Smooth muscle cell (in vitro differentiated cells): ENCODE results near the gene CAMTA1. TPM values are rescaled to one million over a fixed set of nuclear protein-coding genes. Genes with fewer than 3 reads are reported as not detected.

Experiments used
- DNase-seq: peaks from one replicate; lab custom pipeline; 2025; ENCODE audit not compliant: unreplicated experiment; lab: John Stamatoyannopoulos, UW
- H2AFZ ChIP-seq: fragments of 200-600 bp; sonication (generic); 2 replicates; pipeline ENCODE4 v1.6.0; 2016; ENCODE audit warnings: antibody characterized with exemption, low read depth, mild to moderate bottlenecking
- H3F3A ChIP-seq: fragments of 200-600 bp; sonication (generic); 2 replicates; pipeline ENCODE4 v1.6.0; 2017; ENCODE audit warnings: antibody characterized with exemption, low read depth
- H3K27ac ChIP-seq: fragments of 200-600 bp; sonication (generic); 2 replicates; pipeline ENCODE4 v1.5.1; 2016; ENCODE audit warnings: low read depth, mild to moderate bottlenecking
- H3K27me3 ChIP-seq: fragments of 200-600 bp; sonication (generic); 2 replicates; pipeline ENCODE4 v1.6.1; 2016; ENCODE audit warnings: low read depth, mild to moderate bottlenecking
- H3K36me3 ChIP-seq: fragments of 200-600 bp; sonication (generic); 2 replicates; pipeline ENCODE4 v1.5.1; 2016; ENCODE audit warnings: low read depth
- H3K4me1 ChIP-seq: fragments of 200-600 bp; sonication (generic); 2 replicates; pipeline ENCODE4 v1.5.1; 2016; ENCODE audit warnings: low read depth
- H3K4me2 ChIP-seq: fragments of 200-600 bp; sonication (generic); 2 replicates; pipeline ENCODE4 v1.6.0; 2016; ENCODE audit warnings: mild to moderate bottlenecking
- H3K4me3 ChIP-seq: fragments of 200-600 bp; sonication (generic); 2 replicates; pipeline ENCODE4 v1.5.1; 2016; ENCODE audit warnings: mild to moderate bottlenecking
- H3K79me2 ChIP-seq: fragments of 200-600 bp; sonication (generic); 2 replicates; pipeline ENCODE4 v1.6.0; 2016; ENCODE audit warnings: low read depth, mild to moderate bottlenecking
- H3K9ac ChIP-seq: fragments of 200-600 bp; sonication (generic); 2 replicates; pipeline ENCODE4 v1.6.0; 2016; ENCODE audit warnings: low read depth
- H3K9me3 ChIP-seq: fragments of 200-600 bp; sonication (generic); replicated peaks from 2 replicates; pipeline ENCODE4 v1.5.1; 2016; ENCODE audit warnings: low read depth
- H4K20me1 ChIP-seq: fragments of 200-600 bp; sonication (generic); 2 replicates; pipeline ENCODE4 v1.6.0; 2016; ENCODE audit warnings: low read depth
- WGBS: methylation state at CpG from one replicate; pipeline ENCODE4 v1.1.7; 2016; ENCODE audit warnings: low lambda C conversion rate; 5-methylcytosine and 5-hydroxymethylcytosine counted together
- polyA plus RNA-seq: library from polyadenylated mRNA; unstranded; fragments of >200 nt; fragmentation: Nextera tagmentation; extraction: Ambion mirVana; gene quantifications from 2 replicates; pipeline ENCODE4 v1.2.1, GENCODE V29; 2016
- total RNA-seq: library from RNA; depleted of rRNA; stranded (reverse); fragments of >200 nt; gene quantifications from 2 replicates; pipeline ENCODE4 v1.2.3, GENCODE V29; 2014
- TF ChIP-seq, protein P1 (sequence below): fragments of 200-600 bp; sonication (generic); IDR thresholded peaks from 2 replicates; pipeline ENCODE4 v1.5.1; 2017; ENCODE audit warnings: borderline replicate concordance, mild to moderate bottlenecking, antibody characterized with exemption; ENCODE audit not compliant: insufficient read depth, poor library complexity, severe bottlenecking

The CAMTA1 gene
- total and polyA plus RNA-seq, 2 experiments from 2014 or later = 139 to 145 TPM

- H3K4me3 ChIP-seq = no peak overlapping the region
- WGBS = 76% methylated on average over 5 of the region's 5 CpGs
These were observed 503.7 kb downstream of the CAMTA1 start for GRCh38 chr1:7288992-7289391.

GRCh38 chr1:7289694-7290093, 504.4 kb downstream of the CAMTA1 start:
- H3K9ac ChIP-seq = no peak overlapping the region
- H3K4me3 ChIP-seq = no peak overlapping the region
- H4K20me1 ChIP-seq = no peaks in the 10 kb centered on the region
- no peak overlapping the region for H3K4me2 ChIP-seq
- TF ChIP-seq, protein P1, sequence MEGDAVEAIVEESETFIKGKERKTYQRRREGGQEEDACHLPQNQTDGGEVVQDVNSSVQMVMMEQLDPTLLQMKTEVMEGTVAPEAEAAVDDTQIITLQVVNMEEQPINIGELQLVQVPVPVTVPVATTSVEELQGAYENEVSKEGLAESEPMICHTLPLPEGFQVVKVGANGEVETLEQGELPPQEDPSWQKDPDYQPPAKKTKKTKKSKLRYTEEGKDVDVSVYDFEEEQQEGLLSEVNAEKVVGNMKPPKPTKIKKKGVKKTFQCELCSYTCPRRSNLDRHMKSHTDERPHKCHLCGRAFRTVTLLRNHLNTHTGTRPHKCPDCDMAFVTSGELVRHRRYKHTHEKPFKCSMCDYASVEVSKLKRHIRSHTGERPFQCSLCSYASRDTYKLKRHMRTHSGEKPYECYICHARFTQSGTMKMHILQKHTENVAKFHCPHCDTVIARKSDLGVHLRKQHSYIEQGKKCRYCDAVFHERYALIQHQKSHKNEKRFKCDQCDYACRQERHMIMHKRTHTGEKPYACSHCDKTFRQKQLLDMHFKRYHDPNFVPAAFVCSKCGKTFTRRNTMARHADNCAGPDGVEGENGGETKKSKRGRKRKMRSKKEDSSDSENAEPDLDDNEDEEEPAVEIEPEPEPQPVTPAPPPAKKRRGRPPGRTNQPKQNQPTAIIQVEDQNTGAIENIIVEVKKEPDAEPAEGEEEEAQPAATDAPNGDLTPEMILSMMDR = no peak
- no peak for DNase-seq
- H3K79me2 ChIP-seq = no peaks in the 10 kb centered on the region
- no peaks in the 10 kb centered on the region for H3K4me1 ChIP-seq
- H3F3A ChIP-seq = no peaks in the 10 kb centered on the region
- H3K27me3 ChIP-seq = no peaks in the 10 kb centered on the region
- H3K27ac ChIP-seq = no peak overlapping the region
- 96% methylated on average over 2 of the region's 2 CpGs for WGBS
- H3K36me3 ChIP-seq = no peaks in the 10 kb centered on the region
- no peak overlapping the region for H2AFZ ChIP-seq
- H3K9me3 ChIP-seq = no peaks in the 10 kb centered on the region

More at GRCh38 chr1:7288992-7289391, 503.7 kb downstream of the CAMTA1 start:
- H2AFZ ChIP-seq = no peak overlapping the region
- no peak overlapping the region for H3K9ac ChIP-seq
- H3F3A ChIP-seq = no peaks in the 10 kb centered on the region
- no peaks in the 10 kb centered on the region for H3K27me3 ChIP-seq
- H3K36me3 ChIP-seq = no peaks in the 10 kb centered on the region
- H3K4me1 ChIP-seq = no peaks in the 10 kb centered on the region
- H3K4me2 ChIP-seq = no peak overlapping the region
- no peaks in the 10 kb centered on the region for H4K20me1 ChIP-seq
- H3K79me2 ChIP-seq = no peaks in the 10 kb centered on the region
- TF ChIP-seq, protein P1 = no peak
- no peak overlapping the region for H3K27ac ChIP-seq
- H3K9me3 ChIP-seq = no peaks in the 10 kb centered on the region
- DNase-seq = no peak

DNA sequence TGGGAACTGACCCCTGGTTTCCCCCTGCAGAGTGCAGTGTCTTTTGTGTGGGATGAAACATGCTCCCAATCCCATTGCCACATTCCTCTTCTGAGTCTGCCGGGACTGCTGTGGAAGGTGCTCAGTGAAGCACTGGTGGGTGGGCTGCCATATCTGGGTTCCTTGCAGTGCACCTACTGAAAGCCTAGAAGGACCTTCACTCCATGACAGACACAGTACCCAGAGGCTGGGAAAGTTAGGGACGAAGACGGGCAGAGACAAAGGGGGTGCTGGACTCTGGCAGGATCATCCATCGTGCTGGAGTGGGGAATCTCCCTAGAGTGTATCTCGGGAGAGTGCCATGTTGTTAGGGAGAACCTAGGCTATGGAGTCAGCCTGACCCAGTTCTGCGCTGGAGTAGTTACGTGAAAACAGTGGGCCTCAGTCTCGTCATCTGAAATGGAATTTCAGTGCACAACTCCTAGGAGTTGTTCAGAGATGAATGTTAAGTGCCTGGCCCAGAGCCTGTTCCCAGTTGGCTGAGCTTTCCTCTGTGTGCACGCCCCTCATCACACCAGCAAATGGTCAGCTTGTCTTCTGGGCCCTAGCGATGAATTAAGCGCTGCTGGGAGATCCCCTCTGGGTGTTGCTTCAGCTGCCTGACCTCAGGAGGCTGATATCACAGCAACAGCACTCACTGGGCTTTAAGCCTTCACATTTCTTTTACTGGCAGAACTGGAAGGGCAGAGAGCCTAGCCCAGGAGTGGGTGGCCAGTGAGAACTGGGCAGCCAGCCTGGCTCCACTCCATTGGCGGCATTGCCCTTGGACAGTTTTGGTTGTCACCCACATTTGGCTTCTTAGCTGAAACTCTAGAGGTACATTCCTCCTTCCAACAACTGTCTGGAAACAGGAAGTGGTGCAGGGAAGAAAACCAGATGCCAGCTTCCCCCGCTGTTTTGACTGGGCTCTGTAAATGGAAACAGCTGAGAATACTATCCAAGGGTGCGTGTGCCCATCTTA, 506.0 kb downstream of the CAMTA1 start:
- WGBS = 56% methylated on average over 14 of the region's 14 CpGs
- Histone ChIP-seq H3K9me3 (no peaks in the 10 kb centered on the region), H3F3A (no peaks in the 10 kb centered on the region), H2AFZ (no peak overlapping the region), H3K27me3 (no peaks in the 10 kb centered on the region), H3K36me3 (no peaks in the 10 kb centered on the region), H4K20me1 (no peaks in the 10 kb centered on the region), H3K4me1 (no peaks in the 10 kb centered on the region), H3K9ac (no peak overlapping the region), H3K79me2 (no peaks in the 10 kb centered on the region), H3K27ac (peak overlapping the region; percentile 61), H3K4me2 (peak overlapping the region; percentile 21), H3K4me3 (no peak overlapping the region)
- TF ChIP-seq, protein P1 = no peak
- DNase-seq = no peak
